GM12873 (cell line): Measurements from ENCODE around the gene CD226.

Experiments used
- TF ChIP-seq, protein P1 (sequence below): IDR thresholded peaks from 2 replicates; pipeline ENCODE4 v1.5.1; 2012; ENCODE audit warnings: low read depth, mild to moderate bottlenecking, moderate library complexity, low read length, control low read depth; ENCODE audit not compliant: insufficient read depth; ENCODE audit errors: missing control alignments

CD226 gene

DNA sequence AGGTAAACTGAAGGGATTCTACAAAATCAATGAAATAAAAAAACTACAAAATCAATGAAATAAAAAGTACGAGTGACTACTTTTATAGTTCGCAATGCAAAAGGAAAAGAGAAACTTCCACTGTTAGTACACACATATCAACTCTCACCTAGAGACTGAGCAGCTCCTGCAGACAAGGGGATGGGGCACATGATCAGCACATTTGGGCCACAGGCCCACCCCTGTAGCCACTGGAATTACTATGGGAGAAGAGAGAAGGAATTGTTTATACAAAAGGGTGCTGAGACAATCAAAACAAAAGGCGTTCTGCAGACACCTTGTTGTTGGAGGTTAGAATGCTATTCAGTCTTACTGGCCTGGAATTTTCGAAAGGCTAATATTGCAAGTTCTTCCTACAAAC is 34.7 kb upstream of the CD226 start:
- TF ChIP-seq, protein P1, sequence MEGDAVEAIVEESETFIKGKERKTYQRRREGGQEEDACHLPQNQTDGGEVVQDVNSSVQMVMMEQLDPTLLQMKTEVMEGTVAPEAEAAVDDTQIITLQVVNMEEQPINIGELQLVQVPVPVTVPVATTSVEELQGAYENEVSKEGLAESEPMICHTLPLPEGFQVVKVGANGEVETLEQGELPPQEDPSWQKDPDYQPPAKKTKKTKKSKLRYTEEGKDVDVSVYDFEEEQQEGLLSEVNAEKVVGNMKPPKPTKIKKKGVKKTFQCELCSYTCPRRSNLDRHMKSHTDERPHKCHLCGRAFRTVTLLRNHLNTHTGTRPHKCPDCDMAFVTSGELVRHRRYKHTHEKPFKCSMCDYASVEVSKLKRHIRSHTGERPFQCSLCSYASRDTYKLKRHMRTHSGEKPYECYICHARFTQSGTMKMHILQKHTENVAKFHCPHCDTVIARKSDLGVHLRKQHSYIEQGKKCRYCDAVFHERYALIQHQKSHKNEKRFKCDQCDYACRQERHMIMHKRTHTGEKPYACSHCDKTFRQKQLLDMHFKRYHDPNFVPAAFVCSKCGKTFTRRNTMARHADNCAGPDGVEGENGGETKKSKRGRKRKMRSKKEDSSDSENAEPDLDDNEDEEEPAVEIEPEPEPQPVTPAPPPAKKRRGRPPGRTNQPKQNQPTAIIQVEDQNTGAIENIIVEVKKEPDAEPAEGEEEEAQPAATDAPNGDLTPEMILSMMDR: no peak

DNA sequence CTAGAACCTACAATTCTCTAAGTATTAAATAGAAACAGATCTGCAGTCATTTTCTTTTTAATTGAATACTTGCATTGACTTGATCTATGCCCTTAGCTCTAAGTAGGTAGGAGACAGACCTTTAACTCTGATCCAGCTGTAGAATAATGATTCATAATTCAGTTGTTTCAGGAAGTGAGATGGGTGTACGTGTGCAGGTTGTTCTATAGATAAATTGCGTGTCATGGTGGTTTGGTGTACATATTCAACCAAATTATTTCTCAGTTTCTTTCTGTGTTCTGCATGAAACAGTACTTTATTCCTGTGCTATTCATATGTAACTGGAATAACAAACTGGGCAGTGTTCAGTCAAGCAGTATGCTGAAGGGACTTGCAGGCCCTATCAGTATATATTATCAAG is 34.3 kb upstream of the CD226 start:
- TF ChIP-seq, protein P1: no peak

- TF ChIP-seq, protein P1: no peak
Observed at GRCh38 chr18:69980982-69981804, 33.5 kb upstream of the CD226 start.

GRCh38 chr18:69980509-69980908 is 32.8 kb upstream of the CD226 start:
- TF ChIP-seq, protein P1: no peak

DNA sequence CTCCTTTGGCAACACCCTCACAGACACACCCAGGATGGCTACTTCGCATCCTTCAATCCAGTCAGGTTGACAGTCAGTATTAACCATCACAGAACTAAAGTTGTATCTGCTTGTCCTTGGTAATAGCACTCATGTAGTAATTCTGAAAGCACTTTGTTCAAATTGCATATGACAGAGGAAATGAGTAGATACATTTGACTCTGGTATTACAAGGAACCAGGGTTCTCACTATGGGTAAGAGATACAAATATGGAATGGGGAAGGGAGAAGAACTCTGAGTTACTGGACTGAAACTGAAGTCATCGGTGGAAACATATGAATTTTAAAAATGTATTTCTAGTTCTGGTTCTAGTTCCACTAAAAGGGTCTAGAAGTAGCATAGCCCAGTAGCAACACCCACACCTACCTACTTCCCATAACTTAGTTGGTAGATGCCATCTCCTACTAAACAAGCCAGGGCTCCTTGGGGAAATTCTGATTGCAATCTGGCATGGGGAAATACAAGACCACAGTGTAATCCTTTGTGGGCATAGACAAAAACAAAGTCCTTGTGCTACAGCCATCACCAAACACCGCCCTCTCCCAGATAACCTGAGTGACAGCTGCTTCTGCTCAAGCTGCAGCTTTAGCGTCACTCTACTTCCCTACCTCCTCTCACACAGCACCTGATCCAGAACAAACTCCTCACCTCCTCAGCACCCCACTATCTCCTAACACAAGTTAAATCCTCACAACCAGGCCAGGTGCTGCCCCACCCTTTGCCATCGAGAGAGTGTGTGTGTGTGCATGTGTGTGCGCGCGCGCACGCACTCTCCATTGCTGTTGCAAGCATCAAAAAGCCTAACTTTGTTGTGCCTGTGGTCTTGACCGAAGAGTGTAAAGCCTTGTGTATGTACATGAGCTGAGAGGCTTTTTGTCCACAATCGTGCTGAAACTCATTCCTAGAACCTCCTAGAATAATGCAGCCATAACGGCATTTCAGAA is 31.4 kb upstream of the CD226 start:
- TF ChIP-seq, protein P1: no peak

DNA sequence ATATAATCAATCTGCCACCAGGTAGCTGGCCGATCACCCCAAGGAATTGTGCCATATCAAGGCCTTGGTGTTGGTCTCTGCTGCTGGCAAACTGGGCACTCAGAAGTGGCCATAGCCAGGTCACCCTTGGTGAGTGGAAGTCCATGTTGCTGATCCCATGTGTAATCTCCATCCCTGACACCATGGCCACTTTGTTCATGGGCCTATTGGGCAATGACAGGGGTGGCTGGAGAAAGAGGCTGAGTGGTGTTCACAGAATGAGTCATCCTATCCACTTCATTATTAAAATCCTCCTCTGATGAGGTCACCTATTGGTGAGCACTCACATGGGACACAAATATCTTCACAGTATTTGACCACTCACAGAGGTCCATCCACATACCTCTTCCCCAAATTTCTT is 26.7 kb upstream of the CD226 start:
- TF ChIP-seq, protein P1: no peak

- TF ChIP-seq, protein P1: no peak
Observed at GRCh38 chr18:69969491-69969890, 21.8 kb upstream of the CD226 start.
